SH-SY5Y (cell line): ENCODE data around the gene FNBP1.

Experiments
- GATA2 ChIP-seq: IDR thresholded peaks from 2 replicates; pipeline ENCODE4 v1.6.1; 2011; ENCODE audit warnings: mild to moderate bottlenecking, low read depth, low read length
- GATA3 ChIP-seq: IDR thresholded peaks from 2 replicates; pipeline ENCODE4 v1.6.1; 2011; ENCODE audit warnings: low read depth, mild to moderate bottlenecking, low read length, moderate library complexity

DNA sequence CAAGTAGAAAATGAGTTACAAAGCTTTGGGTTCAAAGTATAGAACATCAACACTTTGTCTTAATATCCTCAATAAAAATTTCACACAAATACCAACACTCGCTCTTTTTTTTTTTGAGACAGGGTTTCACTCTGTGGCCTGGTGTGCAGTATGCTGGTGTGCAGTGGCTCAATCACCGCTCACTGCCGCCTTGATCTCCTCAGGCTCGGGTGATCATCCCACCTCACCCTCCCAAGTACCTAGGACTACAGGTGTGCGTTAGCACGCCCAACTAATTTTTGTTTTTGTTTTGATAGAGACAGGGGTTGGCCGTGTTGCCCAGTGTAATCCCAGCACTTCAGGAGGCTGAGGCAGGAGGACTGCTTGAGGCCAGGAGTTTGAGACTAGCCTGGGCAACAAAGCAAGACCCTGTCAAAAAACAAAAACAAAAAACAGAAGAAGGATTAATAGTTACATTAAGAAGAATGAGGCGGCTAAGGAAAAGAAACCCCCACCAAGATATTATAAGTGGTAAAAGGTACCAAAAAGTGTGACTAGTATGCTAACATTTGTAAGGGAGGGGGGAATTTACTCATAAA, 20.3 kb downstream of the FNBP1 start:
- TF ChIP-seq GATA2 = no peak
- TF ChIP-seq GATA3 = no peak
